Right lobe of liver (tissue), 4 donors: ENCODE results near the gene PIEZO2.

Experiments used
- POLR2A ChIP-seq: fragments of 450-650 bp; IDR thresholded peaks from one replicate; pipeline ENCODE4 v1.6.1; 2017; ENCODE audit warnings: antibody characterized with exemption, mild to moderate bottlenecking
- TF ChIP-seq, protein P1 (sequence below), 4 donors: fragments of 200-600 bp in 3 of 4; fragments of 450-650 bp in 1 of 4; IDR thresholded peaks; one replicate each; pipeline versions ENCODE4 v1.5.1 to v1.8.0; 2016 to 2022; ENCODE audit warnings: antibody characterized with exemption in 4 of 4, mild to moderate bottlenecking in 2 of 4
- donor health status: DM: no; HTN: no; CAD: no.
- donor health status: DM: no; HTN: no; CAD: no.
- donor health status: DM: no; HTN: yes; CAD: no.

DNA sequence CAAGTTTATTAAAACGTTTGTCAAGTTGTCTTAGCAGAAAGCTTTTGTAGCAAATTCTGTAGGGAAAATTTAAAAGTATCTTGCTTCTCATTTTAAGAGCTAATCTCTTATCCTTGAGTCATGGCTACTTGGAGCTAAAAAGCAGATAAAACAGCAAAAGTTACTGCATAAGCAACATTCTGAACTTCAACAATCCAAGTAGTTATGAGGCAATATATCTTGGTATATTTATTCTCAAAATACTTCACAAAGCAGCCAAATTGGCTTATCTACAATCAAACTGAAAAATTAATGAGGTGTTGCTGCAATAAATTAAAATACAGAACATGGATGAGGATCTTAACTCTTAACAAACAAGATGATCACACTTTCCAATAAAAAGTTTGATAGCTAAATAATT, 306.5 kb downstream of the PIEZO2 start:
- TF ChIP-seq, protein P1, sequence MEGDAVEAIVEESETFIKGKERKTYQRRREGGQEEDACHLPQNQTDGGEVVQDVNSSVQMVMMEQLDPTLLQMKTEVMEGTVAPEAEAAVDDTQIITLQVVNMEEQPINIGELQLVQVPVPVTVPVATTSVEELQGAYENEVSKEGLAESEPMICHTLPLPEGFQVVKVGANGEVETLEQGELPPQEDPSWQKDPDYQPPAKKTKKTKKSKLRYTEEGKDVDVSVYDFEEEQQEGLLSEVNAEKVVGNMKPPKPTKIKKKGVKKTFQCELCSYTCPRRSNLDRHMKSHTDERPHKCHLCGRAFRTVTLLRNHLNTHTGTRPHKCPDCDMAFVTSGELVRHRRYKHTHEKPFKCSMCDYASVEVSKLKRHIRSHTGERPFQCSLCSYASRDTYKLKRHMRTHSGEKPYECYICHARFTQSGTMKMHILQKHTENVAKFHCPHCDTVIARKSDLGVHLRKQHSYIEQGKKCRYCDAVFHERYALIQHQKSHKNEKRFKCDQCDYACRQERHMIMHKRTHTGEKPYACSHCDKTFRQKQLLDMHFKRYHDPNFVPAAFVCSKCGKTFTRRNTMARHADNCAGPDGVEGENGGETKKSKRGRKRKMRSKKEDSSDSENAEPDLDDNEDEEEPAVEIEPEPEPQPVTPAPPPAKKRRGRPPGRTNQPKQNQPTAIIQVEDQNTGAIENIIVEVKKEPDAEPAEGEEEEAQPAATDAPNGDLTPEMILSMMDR (IDR thresholded peaks at IDR 0.05) = no peak
- TF ChIP-seq POLR2A = no peak
